ACHN (cell line): ENCODE measurements around the gene TM9SF4.
"Not testable (repeated sequence)": the region's sequence is repeated elsewhere in the genome, so short reads cannot be mapped to it uniquely, and the experiment has no call there.

Experiments
- DNase-seq: peaks from one replicate; pipeline ENCODE4 v3.0.0-alpha.2; 2015
- in situ Hi-C: cut with HindIII; loops from 2 replicates; pipeline ENCODE4 v1.10.0; 2017; ENCODE audit warnings: low sequenced_read_pairs, low pct_ligation_motif_present, low pct_unique_long_range_greater_than_20kb

Gene TM9SF4

DNA sequence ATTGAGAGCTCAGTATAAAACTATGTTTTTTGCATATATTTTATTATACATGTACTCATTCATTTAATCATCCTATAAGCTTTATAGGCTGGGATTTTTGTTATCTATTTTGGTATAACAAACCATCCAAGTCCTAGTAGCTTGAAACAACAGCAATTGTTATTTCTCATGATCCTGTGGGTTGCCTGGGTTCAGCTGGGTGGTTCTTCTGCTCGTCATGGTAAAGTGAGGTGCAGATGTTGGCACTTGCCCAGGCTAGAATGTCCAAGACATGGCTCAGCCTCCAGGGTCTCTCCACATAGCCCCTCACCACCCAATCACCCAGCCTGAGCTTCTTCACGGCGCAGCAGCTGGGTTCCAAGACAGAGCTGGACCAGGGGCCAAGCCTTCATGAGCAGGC, 20.8 kb upstream of the TM9SF4 start:
- in situ Hi-C loops = no loop called here
- DNase-seq = no peak

DNA sequence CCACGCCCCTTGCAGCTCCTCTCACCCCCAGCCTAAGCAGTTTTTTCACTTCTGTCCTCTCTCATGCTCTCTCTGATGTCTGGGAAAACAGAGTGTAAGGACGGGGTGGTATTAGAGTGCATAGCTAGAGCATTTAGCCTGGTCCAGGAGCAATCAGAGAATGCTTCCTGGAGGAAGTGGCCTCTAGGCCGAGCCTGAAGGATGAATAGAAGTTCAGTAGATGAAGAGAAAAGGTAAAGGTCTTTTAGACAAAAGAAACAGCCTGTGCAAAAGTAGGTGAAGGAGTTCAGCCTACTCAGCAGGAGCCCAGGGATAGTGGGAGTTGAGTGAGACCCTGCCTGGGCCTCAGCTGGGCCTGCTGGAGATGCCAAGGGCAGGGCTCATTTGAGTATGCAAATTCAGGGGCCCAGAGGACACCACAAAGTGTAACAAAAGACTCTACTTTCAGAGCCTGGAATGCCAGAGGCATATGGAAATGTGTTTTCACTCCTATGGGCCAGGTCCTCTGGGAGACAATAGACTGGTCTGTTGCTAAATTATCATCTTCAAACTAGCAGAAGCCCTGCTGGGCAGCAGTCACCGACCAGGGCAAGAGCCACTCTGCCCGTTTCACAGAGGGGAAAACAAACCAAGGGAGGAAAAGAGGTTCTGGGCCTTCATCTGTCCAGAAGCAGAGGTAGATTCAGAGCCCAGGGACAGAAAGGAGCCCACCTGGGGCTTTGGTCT, 19.7 kb upstream of the TM9SF4 start:
- no peak for DNase-seq
- in situ Hi-C loops = no loop called here

GRCh38 chr20:32091888-32092346, 17.6 kb upstream of the TM9SF4 start:
- peak; percentile 70 for DNase-seq
- in situ Hi-C loops = no loop called here

DNA sequence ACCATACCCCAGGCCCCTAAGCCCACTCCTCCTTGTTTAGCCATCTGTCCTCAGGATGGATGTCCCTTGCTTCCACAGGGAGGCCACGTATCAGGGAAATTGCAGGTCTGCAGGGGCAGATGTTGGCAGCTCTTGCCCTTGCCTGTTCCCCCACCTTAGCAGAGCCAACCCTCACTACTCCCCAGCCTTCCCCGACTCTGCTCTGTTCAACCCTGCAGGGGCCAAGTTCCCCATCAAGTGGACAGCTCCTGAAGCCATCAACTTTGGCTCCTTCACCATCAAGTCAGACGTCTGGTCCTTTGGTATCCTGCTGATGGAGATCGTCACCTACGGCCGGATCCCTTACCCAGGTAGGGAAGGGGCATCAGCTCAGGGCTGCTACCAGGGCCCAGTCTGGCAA, 10.7 kb upstream of the TM9SF4 start:
- in situ Hi-C loops = no loop called here
- no peak for DNase-seq

GRCh38 chr20:32108814-32109391, 611 bp upstream of the TM9SF4 start:
- in situ Hi-C loops = no loop called here
- no peak for DNase-seq

DNA sequence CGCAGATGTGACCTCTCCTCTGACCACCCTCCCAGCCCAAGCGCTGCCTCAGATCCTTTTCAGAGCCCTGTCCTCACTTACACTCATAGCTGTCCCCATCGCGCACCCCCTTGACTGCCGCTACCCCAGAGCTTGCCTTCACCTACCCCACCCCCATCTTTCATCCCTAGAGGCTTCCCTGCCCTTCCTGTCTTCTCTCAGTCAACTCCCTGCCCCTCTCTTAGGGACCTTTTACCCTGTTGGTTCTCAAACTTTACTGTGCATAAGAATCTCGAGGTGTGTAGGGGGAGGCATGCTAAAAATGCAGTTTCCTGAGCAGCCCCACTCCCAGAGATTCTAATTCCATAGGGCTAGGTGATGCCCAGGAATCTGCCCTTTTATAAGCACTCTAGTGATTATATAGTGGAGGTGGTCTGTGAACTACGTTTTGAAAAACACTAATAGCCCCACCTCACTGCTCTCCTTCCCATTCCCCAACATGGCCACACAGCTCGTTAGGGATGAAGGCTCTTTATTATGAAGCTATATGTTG, 725 bp downstream of the TM9SF4 start:
- DNase-seq = no peak
- in situ Hi-C loops = no loop called here

DNA sequence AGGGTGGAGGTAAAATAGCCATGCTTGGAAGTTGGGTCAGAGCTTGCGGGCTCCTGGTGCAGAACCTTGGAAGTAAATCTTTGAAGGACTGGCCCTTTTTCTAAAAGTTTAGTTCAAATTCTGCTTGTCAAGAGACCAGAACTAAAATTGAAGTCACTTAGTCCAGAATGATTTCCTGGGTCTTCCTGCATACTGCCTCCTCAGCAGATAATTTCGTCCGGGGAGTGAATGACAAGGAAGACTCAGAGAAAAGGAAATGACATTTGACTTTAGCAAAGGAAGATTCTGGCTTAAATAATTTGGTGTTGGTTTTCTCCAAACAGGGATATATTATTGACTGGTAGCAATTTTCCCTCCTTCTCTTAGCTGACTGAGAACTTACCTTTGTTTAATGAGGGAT, 1.2 kb downstream of the TM9SF4 start:
- in situ Hi-C loops = no loop called here
- no peak for DNase-seq

- DNase-seq = no peak
- in situ Hi-C loops = no loop called here
Observed at GRCh38 chr20:32111156-32111686, 1.7 kb downstream of the TM9SF4 start.

DNA sequence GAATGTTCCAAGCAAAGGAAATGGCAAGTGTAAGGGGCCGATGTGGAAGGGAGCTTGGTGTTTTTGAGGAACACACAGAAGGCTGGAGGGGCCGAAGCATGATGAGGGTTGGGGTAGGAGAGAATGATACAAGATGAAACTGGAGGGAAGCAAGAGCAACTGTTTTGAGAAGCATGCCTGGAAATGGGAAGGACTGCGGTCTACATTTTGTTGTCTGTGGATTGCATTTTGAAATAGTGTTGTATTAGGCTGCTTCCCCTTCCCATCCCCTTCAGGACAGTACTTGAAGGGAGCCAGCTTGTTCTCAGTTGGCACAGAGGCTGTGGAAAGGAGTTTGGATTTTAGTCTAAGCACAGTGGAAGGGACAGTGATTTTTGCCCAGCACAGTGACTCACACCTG, 2.2 kb downstream of the TM9SF4 start:
- no peak for DNase-seq
- in situ Hi-C loops = no loop called here

- in situ Hi-C loops = no loop called here
- DNase-seq = no peak
Observed at GRCh38 chr20:32112841-32113240, 3.3 kb downstream of the TM9SF4 start.

- no peak for DNase-seq
Observed at GRCh38 chr20:32113591-32114260, 4.2 kb downstream of the TM9SF4 start.

GRCh38 chr20:32114305-32114960, 4.9 kb downstream of the TM9SF4 start:
- in situ Hi-C loops = no loop called here
- DNase-seq = no peak

More at GRCh38 chr20:32113591-32114260, 4.2 kb downstream of the TM9SF4 start:
- in situ Hi-C loops = no loop called here

DNA sequence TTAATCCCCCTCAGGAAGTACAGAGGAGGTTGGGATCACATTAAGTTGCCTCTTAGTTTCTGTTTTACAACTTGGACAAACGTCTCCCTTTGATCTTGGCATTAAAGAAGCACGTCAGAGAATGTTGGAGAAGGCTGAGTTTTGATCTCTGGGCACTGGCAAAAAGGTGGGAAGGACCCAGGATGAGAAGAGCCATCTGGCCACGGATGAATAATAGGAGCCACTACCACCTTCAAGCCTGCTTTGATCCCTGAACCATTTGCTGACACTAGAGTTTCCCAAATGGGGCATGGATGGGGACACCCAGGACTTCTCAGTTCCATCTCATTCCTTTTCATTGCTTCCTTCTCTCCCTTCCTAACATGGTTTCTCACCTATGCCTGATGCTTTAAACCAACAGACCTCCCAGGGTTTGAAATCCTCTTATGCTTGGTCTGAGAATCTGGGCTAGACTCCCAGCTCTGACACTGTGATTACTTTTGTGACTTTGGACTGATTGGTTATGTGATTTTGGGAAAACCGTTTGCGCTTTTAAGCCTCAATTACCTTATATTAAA, 5.8 kb downstream of the TM9SF4 start:
- DNase-seq = no peak
- in situ Hi-C loops = no loop called here

- DNase-seq = no peak
- in situ Hi-C loops = no loop called here
Observed at GRCh38 chr20:32116079-32116521, 6.6 kb downstream of the TM9SF4 start.

DNA sequence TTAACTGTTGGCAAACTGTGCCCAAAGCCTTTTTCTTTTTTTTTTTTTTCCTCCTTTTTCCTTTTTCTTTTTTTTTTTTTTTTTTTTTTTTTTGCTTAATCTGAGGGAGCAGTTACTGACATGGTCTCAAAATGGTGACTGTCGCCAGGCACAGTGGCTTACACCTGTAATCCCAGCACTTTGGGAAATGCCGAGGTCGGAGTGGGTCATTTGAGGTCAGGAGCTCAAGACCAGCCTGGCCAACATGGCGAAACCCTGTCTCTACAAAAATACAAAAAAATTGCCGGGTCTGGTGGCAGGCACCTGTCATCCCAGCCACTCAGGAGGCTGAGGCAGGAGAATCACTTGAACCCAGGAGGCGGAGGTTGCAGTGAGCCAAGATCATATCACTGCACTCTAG, 7.3 kb downstream of the TM9SF4 start:
- DNase-seq, in situ Hi-C loops: not testable (repeated sequence)

DNA sequence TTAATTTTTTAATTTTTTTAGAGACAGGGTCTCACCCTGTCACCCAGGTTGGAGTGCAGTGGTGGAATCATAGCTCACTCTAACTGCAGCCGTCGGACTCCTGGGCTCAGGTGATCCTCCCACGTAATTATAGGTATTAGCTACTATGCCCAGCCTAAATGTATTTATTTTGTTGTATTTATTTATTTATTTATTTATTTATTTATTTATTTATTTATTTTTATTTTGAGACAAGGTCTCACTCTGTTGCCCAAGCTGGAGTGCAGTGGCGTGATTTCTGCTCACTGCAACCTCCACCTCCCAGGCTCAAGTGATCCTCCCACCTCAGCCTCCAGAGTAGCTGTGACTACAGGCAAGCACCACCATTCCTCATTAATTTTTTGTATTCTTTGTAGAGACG, 8.9 kb downstream of the TM9SF4 start:
- in situ Hi-C loops, DNase-seq: not testable (repeated sequence)

DNA sequence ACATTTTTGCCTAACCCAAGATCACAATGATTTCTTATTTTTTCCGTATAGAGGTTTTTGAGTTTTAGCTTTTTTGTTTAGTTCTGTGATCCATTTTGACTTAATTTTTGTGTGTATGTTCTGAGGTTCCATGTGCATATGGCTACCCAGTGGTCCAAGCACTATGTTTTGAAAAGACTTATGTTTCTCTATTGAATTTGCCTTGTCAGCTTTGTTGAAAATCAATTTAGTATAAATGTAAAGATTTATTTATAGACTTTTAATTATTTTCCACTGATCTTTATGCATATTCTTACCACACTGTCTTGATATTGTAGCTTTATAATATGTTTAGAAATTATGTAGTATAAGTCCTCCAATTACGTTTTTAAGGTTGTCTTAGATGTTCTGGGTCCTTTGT, 10.2 kb downstream of the TM9SF4 start:
- no peak for DNase-seq
- in situ Hi-C loops = no loop called here

GRCh38 chr20:32121908-32122307, 12.4 kb downstream of the TM9SF4 start:
- DNase-seq, in situ Hi-C loops: not testable (repeated sequence)
